Measurements from ENCODE around the gene CYREN.

Gene CYREN

DNA sequence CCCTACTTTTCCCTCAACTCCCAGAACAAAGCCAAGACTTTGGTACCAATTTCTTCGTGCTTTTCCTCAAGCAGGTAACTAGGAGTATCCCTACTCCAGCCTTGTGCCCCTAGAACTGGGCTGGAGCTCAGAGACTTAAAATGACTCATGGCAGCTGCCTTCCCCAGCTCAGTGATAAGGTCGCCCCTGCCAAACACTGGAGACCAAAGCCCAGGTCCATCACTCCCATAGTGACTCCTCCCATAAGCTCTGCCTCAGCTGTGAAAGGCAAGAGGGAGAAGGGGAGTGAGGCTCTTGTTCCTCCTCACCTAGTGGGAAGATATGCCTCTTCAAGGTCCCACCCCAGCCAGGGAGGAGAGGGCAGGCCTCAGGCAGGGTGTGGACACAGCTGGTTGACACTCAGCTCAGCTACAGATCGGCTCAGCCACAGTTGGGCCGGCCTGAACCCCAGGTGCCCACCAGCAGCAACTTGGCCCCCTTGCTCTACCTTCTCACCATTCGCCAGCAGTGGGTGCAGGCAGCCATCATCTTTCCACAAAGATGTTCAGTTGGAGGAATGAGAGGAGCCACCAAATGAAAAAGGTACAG is 13.8 kb upstream of the CYREN start:
- DNase-seq, result no peak
- peaks cover 13% of the 10 kb centered on the region for H3K9me3 ChIP-seq (ENCODE audit: severe bottlenecking)
- no peaks in the 10 kb centered on the region for H3K27me3 ChIP-seq (ENCODE audit: insufficient read depth, low read depth, severe bottlenecking)
- TF ChIP-seq, protein P1, sequence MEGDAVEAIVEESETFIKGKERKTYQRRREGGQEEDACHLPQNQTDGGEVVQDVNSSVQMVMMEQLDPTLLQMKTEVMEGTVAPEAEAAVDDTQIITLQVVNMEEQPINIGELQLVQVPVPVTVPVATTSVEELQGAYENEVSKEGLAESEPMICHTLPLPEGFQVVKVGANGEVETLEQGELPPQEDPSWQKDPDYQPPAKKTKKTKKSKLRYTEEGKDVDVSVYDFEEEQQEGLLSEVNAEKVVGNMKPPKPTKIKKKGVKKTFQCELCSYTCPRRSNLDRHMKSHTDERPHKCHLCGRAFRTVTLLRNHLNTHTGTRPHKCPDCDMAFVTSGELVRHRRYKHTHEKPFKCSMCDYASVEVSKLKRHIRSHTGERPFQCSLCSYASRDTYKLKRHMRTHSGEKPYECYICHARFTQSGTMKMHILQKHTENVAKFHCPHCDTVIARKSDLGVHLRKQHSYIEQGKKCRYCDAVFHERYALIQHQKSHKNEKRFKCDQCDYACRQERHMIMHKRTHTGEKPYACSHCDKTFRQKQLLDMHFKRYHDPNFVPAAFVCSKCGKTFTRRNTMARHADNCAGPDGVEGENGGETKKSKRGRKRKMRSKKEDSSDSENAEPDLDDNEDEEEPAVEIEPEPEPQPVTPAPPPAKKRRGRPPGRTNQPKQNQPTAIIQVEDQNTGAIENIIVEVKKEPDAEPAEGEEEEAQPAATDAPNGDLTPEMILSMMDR (IDR thresholded peaks at IDR 0.05; ENCODE audit: low read depth, low read length), result no peak
- peaks cover 27% of the 10 kb centered on the region for H3K36me3 ChIP-seq
- no peak overlapping the region for H3K27ac ChIP-seq
- no peak overlapping the region for H3K4me3 ChIP-seq (ENCODE audit: low read depth, low read length)

DNA sequence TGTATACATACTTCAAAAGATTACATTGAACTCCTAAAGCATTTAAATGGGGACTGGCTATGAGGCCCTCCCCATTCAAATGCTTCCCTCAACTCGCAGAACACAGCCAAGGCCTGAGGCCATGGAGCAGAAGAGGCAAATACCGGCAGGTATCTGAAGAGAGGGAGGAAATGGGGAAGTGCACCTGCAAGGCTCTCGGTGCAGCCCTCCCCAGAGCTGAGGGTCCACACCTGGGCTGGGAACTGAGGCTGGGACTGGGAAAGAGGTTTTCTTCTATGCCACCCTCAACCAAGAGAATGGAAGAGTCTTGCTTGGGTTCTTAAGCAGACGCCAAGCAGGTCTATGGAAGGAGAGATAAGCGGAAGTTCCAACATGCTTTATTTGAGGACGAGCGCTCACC is 13.0 kb upstream of the CYREN start:
- Histone ChIP-seq H3K27me3 (ENCODE audit: insufficient read depth, low read depth, severe bottlenecking) (no peaks in the 10 kb centered on the region), H3K9me3 (ENCODE audit: severe bottlenecking) (peaks cover 13% of the 10 kb centered on the region), H3K36me3 (peaks cover 20% of the 10 kb centered on the region), H3K4me3 (ENCODE audit: low read depth, low read length) (no peak overlapping the region), H3K27ac (no peak overlapping the region)
- TF ChIP-seq, protein P1 (IDR thresholded peaks at IDR 0.05; ENCODE audit: low read depth, low read length), result no peak
- DNase-seq, result no peak

DNA sequence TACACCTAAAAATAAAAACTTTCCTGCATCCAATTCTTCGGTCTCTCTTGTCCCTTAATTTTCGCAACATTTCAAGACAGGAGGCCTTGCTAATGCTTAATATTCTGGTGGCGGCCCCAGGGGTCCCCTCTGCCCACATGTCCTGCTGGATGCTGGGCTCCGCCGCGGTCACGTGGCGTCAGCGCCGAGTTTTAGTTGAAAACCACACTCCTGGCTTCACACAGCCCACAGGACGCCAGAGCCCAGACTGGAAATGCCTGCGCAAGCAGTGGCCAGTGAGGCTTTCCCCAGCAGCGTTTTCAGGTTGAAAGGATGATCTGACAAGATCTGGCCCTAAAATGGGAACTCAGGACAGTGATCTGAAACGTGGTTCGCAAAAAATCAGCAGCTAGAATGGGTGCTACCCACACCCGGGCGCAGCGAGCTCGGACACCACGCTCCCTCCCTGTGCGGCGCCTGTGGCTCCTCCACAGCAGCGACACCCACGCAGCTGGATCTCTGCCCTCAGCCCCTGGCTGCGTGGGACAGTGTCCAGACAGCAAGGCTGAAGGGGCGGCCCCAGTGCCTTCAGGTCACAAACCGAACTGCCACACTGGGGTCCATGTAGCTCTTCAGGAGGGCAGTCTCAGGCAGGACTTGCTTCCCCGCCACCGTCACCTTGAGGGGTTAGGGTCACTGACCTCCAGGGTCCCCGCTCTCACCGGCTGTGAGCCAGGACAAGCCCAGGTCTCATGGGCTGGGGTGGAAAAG is 11.6 kb upstream of the CYREN start:
- TF ChIP-seq, protein P1 (IDR thresholded peaks at IDR 0.05; ENCODE audit: low read depth, low read length), result no peak
- H3K36me3 ChIP-seq, result peaks cover 13% of the 10 kb centered on the region
- no peak for DNase-seq
- no peaks in the 10 kb centered on the region for H3K27me3 ChIP-seq (ENCODE audit: insufficient read depth, low read depth, severe bottlenecking)
- H3K27ac ChIP-seq, result no peak overlapping the region
- H3K4me3 ChIP-seq (ENCODE audit: low read depth, low read length), result no peak overlapping the region
- H3K9me3 ChIP-seq (ENCODE audit: severe bottlenecking), result peaks cover 13% of the 10 kb centered on the region

DNA sequence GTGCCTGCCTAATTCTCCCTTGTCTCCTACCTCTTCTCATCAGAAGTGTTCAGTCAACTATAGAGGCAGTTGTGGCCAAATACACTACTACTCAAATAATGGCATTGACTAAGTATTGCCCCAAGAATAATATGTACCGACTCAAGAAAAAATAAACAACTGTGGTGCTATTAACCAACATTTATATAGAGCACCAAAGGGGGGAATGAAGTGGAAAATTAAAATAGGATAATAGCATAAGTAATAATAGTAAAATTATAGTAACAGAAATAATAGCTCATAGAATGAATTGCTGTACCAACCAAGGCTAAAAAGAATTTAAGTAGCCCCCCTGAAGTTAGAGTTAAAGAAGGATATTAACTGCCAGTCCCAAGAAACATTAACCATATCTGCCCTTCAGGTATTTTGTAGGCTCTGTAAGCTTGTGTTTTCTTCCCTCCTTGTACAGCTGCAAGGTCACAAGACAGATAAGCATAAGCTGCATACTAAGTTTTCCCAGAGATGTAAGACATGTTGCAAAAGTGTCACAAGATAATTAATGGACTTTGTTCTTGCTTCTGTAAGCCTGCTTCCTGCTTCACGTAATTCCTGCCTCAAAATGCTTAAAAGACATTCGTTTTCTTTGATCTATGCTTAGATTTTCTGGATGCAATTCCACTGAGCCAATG is 10.9 kb upstream of the CYREN start:
- TF ChIP-seq, protein P1 (IDR thresholded peaks at IDR 0.05; ENCODE audit: low read depth, low read length), result no peak
- peaks cover 13% of the 10 kb centered on the region for H3K9me3 ChIP-seq (ENCODE audit: severe bottlenecking)
- H3K4me3 ChIP-seq (ENCODE audit: low read depth, low read length), result no peak overlapping the region
- no peak for DNase-seq
- no peak overlapping the region for H3K27ac ChIP-seq
- peaks cover 13% of the 10 kb centered on the region for H3K36me3 ChIP-seq
- H3K27me3 ChIP-seq (ENCODE audit: insufficient read depth, low read depth, severe bottlenecking), result no peaks in the 10 kb centered on the region

DNA sequence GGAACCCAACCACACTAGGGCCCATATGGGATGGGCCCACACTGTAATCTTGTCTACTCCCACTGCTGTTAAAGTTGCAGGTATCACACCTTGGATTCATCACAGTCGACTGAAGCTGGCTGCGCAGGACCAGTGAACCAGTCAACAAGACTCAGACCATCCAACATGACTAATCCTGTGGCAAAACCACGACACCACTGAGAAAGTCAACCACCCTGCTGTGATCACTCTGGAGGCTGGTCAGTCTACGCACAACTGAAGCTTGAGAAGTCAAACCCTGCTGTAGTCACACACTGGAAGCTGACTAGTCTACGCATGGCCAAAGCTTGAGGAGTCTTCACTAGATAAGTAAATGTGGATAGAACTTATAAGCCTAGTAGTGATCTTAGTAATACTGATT is 9.6 kb upstream of the CYREN start:
- TF ChIP-seq, protein P1 (IDR thresholded peaks at IDR 0.05; ENCODE audit: low read depth, low read length), result no peak
- H3K9me3 ChIP-seq (ENCODE audit: severe bottlenecking), result peaks cover 13% of the 10 kb centered on the region
- no peak overlapping the region for H3K27ac ChIP-seq
- H3K4me3 ChIP-seq (ENCODE audit: low read depth, low read length), result no peak overlapping the region
- peaks cover 1% of the 10 kb centered on the region for H3K36me3 ChIP-seq
- H3K27me3 ChIP-seq (ENCODE audit: insufficient read depth, low read depth, severe bottlenecking), result no peaks in the 10 kb centered on the region
- DNase-seq, result no peak

All from WERI-Rb-1 (cell line).